HCT116 (cell line): Measurements from ENCODE around the gene PALMD. TPM values are rescaled to one million over a fixed set of nuclear protein-coding genes. Genes with fewer than 3 reads are reported as not detected.

Source experiments
- ATAC-seq: fragments of 200-7000 bp; cut with Tn5 transposase; 2 replicates; pipeline ENCODE4 v1.9.1; 2020; ENCODE audit warnings: mild to moderate bottlenecking, moderate library complexity
- BruUV-seq: library from RNA; stranded (reverse); fragments of 400-500 nt; replicated peaks from 2 replicates; lab custom pipeline; 2021; lab: Mats Ljungman, UMichigan
- CTCF ChIA-PET: fragments of 300-600 bp; sonication (Branson Sonifier 250); formaldehyde crosslinking; loops from one replicate; lab custom pipeline; 2021; ENCODE audit warnings: antibody characterized with exemption; lab: Charles Lee
- POLR2A ChIA-PET: fragments of 300-600, 350-600 bp; sonication (Branson Sonifier 250); formaldehyde crosslinking; loops from one replicate; lab custom pipeline; 2021; ENCODE audit warnings: antibody characterized with exemption; lab: Charles Lee
- RAD21 ChIA-PET, 2 experiments: fragments of 300-600 bp; sonication (Branson Sonifier 250); formaldehyde crosslinking; loops; one replicate each; lab custom pipeline; 2023; ENCODE audit warnings: low total read pairs in 2 of 2; ENCODE audit not compliant: uncharacterized antibody in 2 of 2, unreplicated experiment in 2 of 2, low non-redundant PET in 1 of 2; lab: Charles Lee
- DNase-seq: peaks from one replicate; pipeline ENCODE4 v3.0.0-alpha.2; 2010; ENCODE audit warnings: low read depth, low spot score
- H2AFZ ChIP-seq: fragments of 200-600 bp; shearing (Covaris generic), sonication (generic); 2 replicates; pipeline ENCODE4 v1.6.1; 2017; ENCODE audit warnings: low read depth, mixed run types, mixed read lengths, antibody characterized with exemption, low read length; ENCODE audit not compliant: poor library complexity, severe bottlenecking
- H3K27ac ChIP-seq: 2 replicates; pipeline ENCODE4 v1.5.1; 2012; ENCODE audit warnings: low read depth, low read length
- H3K27me3 ChIP-seq: fragments of 200-600 bp; sonication (generic); 2 replicates; pipeline ENCODE4 v1.6.1; 2016; ENCODE audit warnings: mixed run types, low read length, mixed read lengths; ENCODE audit not compliant: insufficient read depth
- H3K36me3 ChIP-seq, 2 experiments: fragments of 200-500 bp in 1 of 2; fragments of 200-600 bp in 1 of 2; sonication (Bioruptor generic) in 1 of 2; sonication (generic) in 1 of 2; 2 replicates each; pipeline versions ENCODE4 v1.5.1 to v1.6.1; 2014 to 2016; ENCODE audit warnings: low read length in 2 of 2, inconsistent platforms in 1 of 2, mixed read lengths in 1 of 2, mixed run types in 1 of 2; ENCODE audit not compliant: insufficient read depth in 2 of 2, control insufficient read depth in 1 of 2
- H3K4me1 ChIP-seq, 2 experiments: fragments of 200-600 bp in 1 of 2; sonication (generic) in 1 of 2; 2 replicates each; pipeline versions ENCODE4 v1.5.1 to v1.6.1; 2012 to 2017; ENCODE audit warnings: low read length in 2 of 2, inconsistent platforms in 1 of 2, mild to moderate bottlenecking in 1 of 2, mixed read lengths in 1 of 2, mixed run types in 1 of 2, moderate library complexity in 1 of 2; ENCODE audit not compliant: insufficient read depth in 2 of 2, control insufficient read depth in 1 of 2
- H3K4me2 ChIP-seq: fragments of 200-600 bp; sonication (generic); 2 replicates; pipeline ENCODE4 v1.6.1; 2017; ENCODE audit warnings: mixed run types, low read length, mixed read lengths
- H3K4me3 ChIP-seq, 2 experiments: fragments of 200-600 bp in 1 of 2; sonication (generic) in 1 of 2; replicated peaks in 1 of 2; 2 replicates each; pipeline ENCODE4 v1.5.1; 2011 to 2016; ENCODE audit warnings: low read length in 2 of 2, control low read depth in 1 of 2, low read depth in 1 of 2, mild to moderate bottlenecking in 1 of 2, mixed read lengths in 1 of 2, mixed run types in 1 of 2
- H3K79me2 ChIP-seq: fragments of 200-600 bp; sonication (generic); 2 replicates; pipeline ENCODE4 v1.6.1; 2017; ENCODE audit warnings: mild to moderate bottlenecking, mixed run types, low read length, moderate library complexity, mixed read lengths; ENCODE audit not compliant: insufficient read depth
- H3K9ac ChIP-seq: fragments of 200-600 bp; sonication (generic); 2 replicates; pipeline ENCODE4 v1.6.1; 2016; ENCODE audit warnings: low read length, mixed read lengths
- H3K9me2 ChIP-seq: fragments of 200-600 bp; sonication (generic), shearing (Covaris generic); 2 replicates; pipeline ENCODE4 v1.6.1; 2017; ENCODE audit warnings: mixed run types, mild to moderate bottlenecking, moderate library complexity; ENCODE audit not compliant: insufficient read depth
- H3K9me3 ChIP-seq, 2 experiments: fragments of 200-500 bp in 1 of 2; fragments of 200-600 bp in 1 of 2; sonication (Bioruptor generic) in 1 of 2; sonication (generic) in 1 of 2; 2 replicates each; pipeline ENCODE4 v1.6.1; 2014 to 2017; ENCODE audit warnings: low read length in 2 of 2, mixed read lengths in 2 of 2, inconsistent platforms in 1 of 2, low read depth in 1 of 2, mild to moderate bottlenecking in 1 of 2, mixed run types in 1 of 2, moderate library complexity in 1 of 2; ENCODE audit not compliant: control insufficient read depth in 1 of 2, insufficient read depth in 1 of 2
- H4K20me1 ChIP-seq: fragments of 200-600 bp; sonication (generic), shearing (Covaris generic); 2 replicates; pipeline ENCODE4 v1.6.1; 2017; ENCODE audit warnings: mixed run types, mild to moderate bottlenecking, moderate library complexity; ENCODE audit not compliant: insufficient read depth
- CTCF ChIP-seq, 3 experiments: fragments of 200-600 bp in 1 of 3; sonication (generic) in 1 of 3; IDR thresholded peaks in 2 of 3; conservative IDR thresholded peaks in 1 of 3; 2 replicates each; pipeline ENCODE4 v1.5.1; 2012 to 2017; ENCODE audit warnings: low read depth in 2 of 3, low read length in 2 of 3, antibody characterized with exemption in 1 of 3, borderline replicate concordance in 1 of 3, control low read depth in 1 of 3, mild to moderate bottlenecking in 1 of 3, mixed read lengths in 1 of 3, mixed run types in 1 of 3, moderate library complexity in 1 of 3; ENCODE audit not compliant: insufficient read depth in 1 of 3
- EGR1 ChIP-seq: IDR thresholded peaks from 2 replicates; pipeline ENCODE4 v1.6.1; 2012; ENCODE audit warnings: low read depth
- ELF1 ChIP-seq: IDR thresholded peaks from 2 replicates; pipeline ENCODE4 v1.6.1; 2012; ENCODE audit warnings: low read depth, borderline replicate concordance
- EZH2 ChIP-seq: fragments of 200-600 bp; sonication (generic); IDR thresholded peaks from 2 replicates; pipeline ENCODE4 v1.6.1; 2017; ENCODE audit warnings: antibody characterized with exemption, mixed run types
- EZH2phosphoT487 ChIP-seq: fragments of 200-600 bp; IDR thresholded peaks from 2 replicates; pipeline ENCODE4 v1.6.1; 2018; ENCODE audit warnings: antibody characterized with exemption, borderline replicate concordance
- FOSL1 ChIP-seq: IDR thresholded peaks from 2 replicates; pipeline ENCODE4 v1.6.1; 2012; ENCODE audit warnings: low read depth
- JUND ChIP-seq: IDR thresholded peaks from 2 replicates; pipeline ENCODE4 v1.6.1; 2012
- POLR2AphosphoS5 ChIP-seq: IDR thresholded peaks from 2 replicates; pipeline ENCODE4 v1.6.1; 2011; ENCODE audit warnings: mild to moderate bottlenecking, low read depth, low read length, moderate library complexity
- SIN3A ChIP-seq: IDR thresholded peaks from 2 replicates; pipeline ENCODE4 v1.6.1; 2012; ENCODE audit warnings: low read depth
- SP1 ChIP-seq: IDR thresholded peaks from 2 replicates; pipeline ENCODE4 v1.6.1; 2012; ENCODE audit warnings: low read depth
- SRF ChIP-seq: IDR thresholded peaks from 2 replicates; pipeline ENCODE4 v1.6.1; 2012; ENCODE audit warnings: low read depth
- TCF7L2 ChIP-seq: IDR thresholded peaks from 2 replicates; pipeline ENCODE4 v1.7.0; 2011; ENCODE audit warnings: borderline replicate concordance, inconsistent platforms; ENCODE audit not compliant: insufficient read depth, insufficient read length; ENCODE audit errors: extremely low read depth
- YY1 ChIP-seq: IDR thresholded peaks from 2 replicates; pipeline ENCODE4 v1.6.1; 2011; ENCODE audit warnings: low read length, low read depth, moderate library complexity, mild to moderate bottlenecking; ENCODE audit not compliant: insufficient replicate concordance; ENCODE audit errors: extremely low read depth
- ZFX ChIP-seq: fragments of 450-650 bp; IDR thresholded peaks from 2 replicates; pipeline ENCODE4 v1.6.1; 2017
- ZNF274 ChIP-seq: fragments of 200-500 bp; sonication (Bioruptor generic); IDR thresholded peaks from 2 replicates; pipeline ENCODE4 v1.6.1; 2014; ENCODE audit warnings: mild to moderate bottlenecking, low read depth, low read length, inconsistent platforms
- intact Hi-C: fragments of 100-400 bp; cut with micrococcal nuclease; formaldehyde crosslinking; loops from 2 replicates; pipeline ENCODE4 v1.10.0; 2022
- total RNA-seq: library from RNA; stranded (reverse); gene quantifications from one replicate; pipeline ENCODE4 v1.2.1, GENCODE V29; 2021; ENCODE audit not compliant: unreplicated experiment
- TF ChIP-seq, protein P1 (sequence below): IDR thresholded peaks from 2 replicates; pipeline ENCODE4 v1.6.1; 2012
- TF ChIP-seq, protein P2 (sequence below): IDR thresholded peaks from 2 replicates; pipeline ENCODE4 v1.6.1; 2012; ENCODE audit warnings: low read depth
- TF ChIP-seq, protein P3 (sequence below): IDR thresholded peaks from 2 replicates; pipeline ENCODE4 v1.6.1; 2012

PALMD gene
- total RNA-seq, 1 experiment from 2014 or later: 0.12 TPM

DNA sequence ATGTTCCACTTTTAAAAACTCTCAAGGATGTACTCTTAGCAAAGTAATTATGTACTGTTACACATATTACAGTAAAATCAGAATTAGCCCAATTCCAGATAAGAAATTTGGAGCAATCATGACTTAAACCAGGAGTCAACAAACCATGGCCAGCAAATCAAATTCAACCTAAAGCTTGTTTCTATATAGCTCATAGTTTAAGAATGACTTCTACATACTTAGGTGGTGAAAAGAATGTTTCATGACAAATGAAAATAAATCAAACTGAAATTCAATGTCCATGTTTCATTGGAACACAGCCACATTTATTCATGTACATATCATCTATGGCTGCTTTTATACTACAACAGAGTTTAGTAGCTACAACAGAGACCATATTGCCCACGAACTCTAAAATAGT lies 85.5 kb downstream of the PALMD start:
- ATAC-seq: no peak
- Histone ChIP-seq H2AFZ (no peak overlapping the region), H4K20me1 (no peaks in the 10 kb centered on the region)
- DNase-seq: no peak
- RAD21 ChIA-PET: no interaction called here
- TF ChIP-seq ZNF274 (no peak), JUND (no peak), EGR1 (no peak), CTCF (IDR thresholded peaks at IDR 0.05 in 2 of 3, conservative IDR thresholded peaks at IDR 0.05 in 1 of 3; ENCODE audit: borderline replicate concordance in 1 of 3, insufficient read depth in 1 of 3, low read depth in 2 of 3, low read length in 2 of 3) (no peak), FOSL1 (no peak), EZH2 (no peak), ZFX (no peak), SIN3A (no peak), SP1 (no peak), YY1 (no peak), POLR2AphosphoS5 (no peak), SRF (no peak), EZH2phosphoT487 (no peak), ELF1 (no peak), TCF7L2 (no peak)
- TF ChIP-seq, protein P1, sequence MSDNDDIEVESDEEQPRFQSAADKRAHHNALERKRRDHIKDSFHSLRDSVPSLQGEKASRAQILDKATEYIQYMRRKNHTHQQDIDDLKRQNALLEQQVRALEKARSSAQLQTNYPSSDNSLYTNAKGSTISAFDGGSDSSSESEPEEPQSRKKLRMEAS: no peak
- TF ChIP-seq, protein P2, sequence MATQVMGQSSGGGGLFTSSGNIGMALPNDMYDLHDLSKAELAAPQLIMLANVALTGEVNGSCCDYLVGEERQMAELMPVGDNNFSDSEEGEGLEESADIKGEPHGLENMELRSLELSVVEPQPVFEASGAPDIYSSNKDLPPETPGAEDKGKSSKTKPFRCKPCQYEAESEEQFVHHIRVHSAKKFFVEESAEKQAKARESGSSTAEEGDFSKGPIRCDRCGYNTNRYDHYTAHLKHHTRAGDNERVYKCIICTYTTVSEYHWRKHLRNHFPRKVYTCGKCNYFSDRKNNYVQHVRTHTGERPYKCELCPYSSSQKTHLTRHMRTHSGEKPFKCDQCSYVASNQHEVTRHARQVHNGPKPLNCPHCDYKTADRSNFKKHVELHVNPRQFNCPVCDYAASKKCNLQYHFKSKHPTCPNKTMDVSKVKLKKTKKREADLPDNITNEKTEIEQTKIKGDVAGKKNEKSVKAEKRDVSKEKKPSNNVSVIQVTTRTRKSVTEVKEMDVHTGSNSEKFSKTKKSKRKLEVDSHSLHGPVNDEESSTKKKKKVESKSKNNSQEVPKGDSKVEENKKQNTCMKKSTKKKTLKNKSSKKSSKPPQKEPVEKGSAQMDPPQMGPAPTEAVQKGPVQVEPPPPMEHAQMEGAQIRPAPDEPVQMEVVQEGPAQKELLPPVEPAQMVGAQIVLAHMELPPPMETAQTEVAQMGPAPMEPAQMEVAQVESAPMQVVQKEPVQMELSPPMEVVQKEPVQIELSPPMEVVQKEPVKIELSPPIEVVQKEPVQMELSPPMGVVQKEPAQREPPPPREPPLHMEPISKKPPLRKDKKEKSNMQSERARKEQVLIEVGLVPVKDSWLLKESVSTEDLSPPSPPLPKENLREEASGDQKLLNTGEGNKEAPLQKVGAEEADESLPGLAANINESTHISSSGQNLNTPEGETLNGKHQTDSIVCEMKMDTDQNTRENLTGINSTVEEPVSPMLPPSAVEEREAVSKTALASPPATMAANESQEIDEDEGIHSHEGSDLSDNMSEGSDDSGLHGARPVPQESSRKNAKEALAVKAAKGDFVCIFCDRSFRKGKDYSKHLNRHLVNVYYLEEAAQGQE: no peak
- TF ChIP-seq, protein P3, sequence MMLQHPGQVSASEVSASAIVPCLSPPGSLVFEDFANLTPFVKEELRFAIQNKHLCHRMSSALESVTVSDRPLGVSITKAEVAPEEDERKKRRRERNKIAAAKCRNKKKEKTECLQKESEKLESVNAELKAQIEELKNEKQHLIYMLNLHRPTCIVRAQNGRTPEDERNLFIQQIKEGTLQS: no peak
- TF ChIP-seq, all 23 proteins: peak for 0
- intact Hi-C loops: no loop called here
- Histone ChIP-seq H3K79me2 (no peaks in the 10 kb centered on the region), H3K27ac (no peak overlapping the region), H3K4me1 (no peaks in the 10 kb centered on the region), H3K9me3 (no peaks in the 10 kb centered on the region), H3K4me3 (no peak overlapping the region), H3K36me3 (0 out of 4 replicates have a peak, but pooled peaks cover 0 to 4% of the 10 kb centered on the region in 2 experiments), H3K9me2 (no peaks in the 10 kb centered on the region), H3K9ac (no peak overlapping the region), H3K4me2 (no peak overlapping the region), H3K27me3 (no peaks in the 10 kb centered on the region)
- ChIA-PET POLR2A (no interaction called here), CTCF (no interaction called here)
- BruUV-seq: no TSS peak
